Bronchial epithelial cell (primary cell): ENCODE results near the gene TACR2. TPM values are rescaled to one million over a fixed set of nuclear protein-coding genes. Genes with fewer than 3 reads are reported as not detected.

ENCODE experiments used
- DNase-seq: peaks from one replicate; pipeline ENCODE4 v3.0.0-alpha.2; 2010; ENCODE audit warnings: low read depth
- FAIRE-seq: peaks from 2 replicates; lab custom pipeline; 2011; peaks lifted over from hg19 to GRCh38; lab: Jason Lieb, UNC
- H3K27me3 ChIP-seq: 2 replicates; pipeline ENCODE4 v1.5.1; 2011; ENCODE audit warnings: low read length; ENCODE audit not compliant: control insufficient read depth, insufficient read depth
- H3K36me3 ChIP-seq: 2 replicates; pipeline ENCODE4 v1.5.1; 2011; ENCODE audit warnings: low read length; ENCODE audit not compliant: control insufficient read depth, insufficient read depth
- H3K4me3 ChIP-seq: 2 replicates; pipeline ENCODE4 v1.5.1; 2011; ENCODE audit warnings: mild to moderate bottlenecking, low read depth, low read length, control low read depth
- total RNA-seq: library from RNA; depleted of rRNA; stranded (reverse); fragments of >200 nt; gene quantifications from 2 replicates; pipeline ENCODE4 v1.2.1, GENCODE V29; 2014
- TF ChIP-seq, protein P1 (sequence below): IDR thresholded peaks from 2 replicates; pipeline ENCODE4 v1.5.1; 2011; ENCODE audit warnings: mild to moderate bottlenecking, moderate library complexity, low read length, control low read depth, inconsistent platforms; ENCODE audit not compliant: insufficient read depth, severe bottlenecking

TACR2 gene
- total RNA-seq, 1 donor from 2014 or later = under 0.01 TPM

DNA sequence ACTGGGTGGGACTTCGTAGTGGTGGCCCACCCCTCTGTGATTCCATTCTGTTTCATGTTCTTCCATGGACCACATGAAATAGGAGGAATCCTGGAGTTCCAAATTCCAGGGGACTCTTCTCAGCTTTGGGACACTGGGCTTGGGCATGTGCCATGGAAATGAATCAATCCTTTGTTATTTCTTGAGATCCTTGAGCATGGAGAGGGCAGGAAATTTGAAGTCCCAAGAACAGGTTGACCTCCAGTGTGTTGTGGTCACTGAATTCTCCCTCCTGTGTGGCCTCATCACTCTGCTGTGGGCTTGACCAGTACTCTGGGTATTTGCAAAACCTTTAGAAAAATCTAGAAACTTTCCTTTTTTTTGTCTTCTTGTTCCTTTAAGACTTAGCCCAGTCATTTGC, 22.7 kb downstream of the TACR2 start:
- Histone ChIP-seq H3K36me3 (peaks cover 44% of the 10 kb centered on the region), H3K27me3 (no peaks in the 10 kb centered on the region), H3K4me3 (no peak overlapping the region)
- DNase-seq = no peak
- no peak for FAIRE-seq
- TF ChIP-seq, protein P1, sequence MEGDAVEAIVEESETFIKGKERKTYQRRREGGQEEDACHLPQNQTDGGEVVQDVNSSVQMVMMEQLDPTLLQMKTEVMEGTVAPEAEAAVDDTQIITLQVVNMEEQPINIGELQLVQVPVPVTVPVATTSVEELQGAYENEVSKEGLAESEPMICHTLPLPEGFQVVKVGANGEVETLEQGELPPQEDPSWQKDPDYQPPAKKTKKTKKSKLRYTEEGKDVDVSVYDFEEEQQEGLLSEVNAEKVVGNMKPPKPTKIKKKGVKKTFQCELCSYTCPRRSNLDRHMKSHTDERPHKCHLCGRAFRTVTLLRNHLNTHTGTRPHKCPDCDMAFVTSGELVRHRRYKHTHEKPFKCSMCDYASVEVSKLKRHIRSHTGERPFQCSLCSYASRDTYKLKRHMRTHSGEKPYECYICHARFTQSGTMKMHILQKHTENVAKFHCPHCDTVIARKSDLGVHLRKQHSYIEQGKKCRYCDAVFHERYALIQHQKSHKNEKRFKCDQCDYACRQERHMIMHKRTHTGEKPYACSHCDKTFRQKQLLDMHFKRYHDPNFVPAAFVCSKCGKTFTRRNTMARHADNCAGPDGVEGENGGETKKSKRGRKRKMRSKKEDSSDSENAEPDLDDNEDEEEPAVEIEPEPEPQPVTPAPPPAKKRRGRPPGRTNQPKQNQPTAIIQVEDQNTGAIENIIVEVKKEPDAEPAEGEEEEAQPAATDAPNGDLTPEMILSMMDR = no peak

DNA sequence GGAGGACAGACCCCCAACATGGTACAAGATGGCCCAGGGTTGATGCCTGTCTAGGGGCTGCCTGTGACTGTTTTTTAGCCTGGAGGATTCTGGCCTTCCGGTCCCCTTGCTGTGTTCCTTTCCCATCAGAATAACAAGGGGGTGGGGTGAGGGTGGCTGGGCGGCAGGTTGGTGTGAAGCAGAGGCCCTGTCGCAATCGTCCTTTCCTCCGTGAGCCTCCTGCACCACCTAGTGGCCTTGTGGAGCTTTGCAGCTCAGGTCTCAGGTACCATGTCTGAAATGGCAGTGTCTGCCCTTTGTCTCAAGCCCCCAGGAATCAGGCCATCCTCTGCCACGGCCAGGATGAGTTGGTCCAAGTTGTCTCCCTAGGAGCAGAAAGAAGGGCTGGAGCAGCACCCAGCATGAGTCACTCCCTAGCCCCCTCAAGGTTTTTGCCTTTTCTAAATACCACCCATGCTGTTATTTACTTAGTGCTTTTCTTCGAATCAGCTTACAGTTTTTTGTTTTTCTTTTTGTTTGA, 24.2 kb downstream of the TACR2 start:
- Histone ChIP-seq H3K36me3 (peaks cover 42% of the 10 kb centered on the region), H3K4me3 (no peak overlapping the region), H3K27me3 (no peaks in the 10 kb centered on the region)
- DNase-seq (peak; percentile 81), FAIRE-seq (no peak)
- TF ChIP-seq, protein P1 = peak; percentile 99

DNA sequence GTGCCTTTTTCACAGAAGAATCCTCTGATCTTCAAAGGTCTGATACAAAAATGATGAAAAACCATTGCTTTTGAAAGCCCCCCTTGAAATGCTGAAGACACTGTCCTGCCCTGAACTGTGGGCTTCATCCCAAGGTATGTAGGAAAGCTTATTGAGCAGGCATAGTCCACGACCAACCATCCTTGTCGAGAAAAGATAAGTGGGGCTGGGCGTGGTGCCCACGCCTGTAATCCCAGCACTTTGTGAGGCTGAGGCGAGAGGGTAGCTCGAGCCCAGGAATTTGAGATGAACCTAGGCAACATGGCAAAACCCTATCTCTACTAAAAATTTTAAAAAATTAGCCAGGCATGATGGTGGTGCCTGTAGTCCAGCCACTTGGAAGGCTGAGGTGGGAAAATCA, 25.6 kb downstream of the TACR2 start:
- FAIRE-seq (no peak), DNase-seq (no peak)
- Histone ChIP-seq H3K4me3 (no peak overlapping the region), H3K27me3 (no peaks in the 10 kb centered on the region), H3K36me3 (peaks cover 45% of the 10 kb centered on the region)
- TF ChIP-seq, protein P1 = no peak

DNA sequence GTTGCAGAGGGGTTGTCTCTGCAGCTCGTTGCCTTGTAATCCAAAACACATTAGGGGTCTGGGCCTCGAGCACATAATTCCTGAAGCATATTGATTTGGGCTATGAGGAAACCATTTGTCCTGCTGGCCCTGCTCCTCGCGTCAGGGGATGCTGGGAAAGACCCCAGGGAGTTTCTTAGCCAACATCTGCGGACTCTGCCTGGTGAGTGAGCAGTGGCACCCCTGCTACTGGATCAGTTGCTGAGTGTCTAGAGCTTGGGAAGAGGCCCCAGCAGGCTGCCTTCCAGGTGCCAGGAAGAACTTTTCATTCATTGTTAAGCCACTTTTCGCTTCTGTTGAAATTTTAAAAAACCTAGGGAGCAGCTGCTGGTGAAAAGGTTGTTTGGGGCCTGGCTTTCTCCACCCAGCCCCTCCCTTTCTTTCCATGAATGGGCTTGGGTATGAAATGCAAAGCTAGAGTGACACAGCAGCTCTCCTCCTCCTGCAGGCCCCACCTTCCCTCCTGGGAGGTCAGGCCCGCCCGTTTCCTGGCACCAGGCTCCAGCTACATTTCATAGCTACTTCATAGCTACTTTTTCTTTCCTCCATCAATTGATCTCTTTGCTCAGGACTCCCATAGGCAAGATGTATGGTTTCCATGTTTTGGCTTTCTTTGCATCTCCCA, 26.8 kb downstream of the TACR2 start:
- FAIRE-seq = no peak
- peak; percentile 70 for DNase-seq
- H3K4me3 ChIP-seq = no peak overlapping the region
- H3K36me3 ChIP-seq = peaks cover 41% of the 10 kb centered on the region
- TF ChIP-seq, protein P1 = no peak
- no peaks in the 10 kb centered on the region for H3K27me3 ChIP-seq

DNA sequence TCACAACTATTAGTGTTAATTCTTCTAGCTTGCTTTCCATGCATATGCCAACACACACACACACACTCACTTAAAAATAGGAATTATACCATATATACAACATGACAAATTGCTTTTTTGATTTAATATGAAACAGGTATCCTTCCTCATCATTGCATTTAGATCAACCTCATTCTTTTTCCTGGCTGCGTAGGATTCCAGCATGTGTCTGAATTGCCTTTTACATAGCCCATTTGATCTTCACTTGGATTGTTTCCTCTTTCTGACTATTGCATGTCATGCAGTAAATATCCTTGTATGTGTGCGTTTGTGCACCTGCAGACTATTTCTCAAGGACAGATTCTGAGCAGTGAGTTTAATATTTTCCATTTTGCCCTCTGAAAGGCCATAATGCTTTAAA, 28.2 kb downstream of the TACR2 start:
- TF ChIP-seq, protein P1 = no peak
- FAIRE-seq = no peak
- Histone ChIP-seq H3K36me3 (peaks cover 32% of the 10 kb centered on the region), H3K4me3 (no peak overlapping the region), H3K27me3 (no peaks in the 10 kb centered on the region)
- no peak for DNase-seq
